Measurements from ENCODE around the gene SCGB2B2.

- TF ChIP-seq EZH2 (IDR thresholded peaks at IDR 0.05) (no peak), POLR2AphosphoS5 (IDR thresholded peaks at IDR 0.05; ENCODE audit: borderline replicate concordance, low read depth, low read length) (no peak), FOXP2 (optimal IDR thresholded peaks at IDR 0.05; ENCODE audit: control extremely low read depth, extremely low read length, insufficient read depth) (no peak)
These were observed 10.0 kb downstream of the SCGB2B2 start for GRCh38 chr19:34666958-34667265.
